Esophagus squamous epithelium (tissue), 5 donors: ENCODE data around the gene NQO2. TPM values are rescaled to one million over a fixed set of nuclear protein-coding genes. Genes with fewer than 3 reads are reported as not detected.
"Not testable (repeated sequence)": the region's sequence is repeated elsewhere in the genome, so short reads cannot be mapped to it uniquely, and the experiment has no call there.

Experiments used
- DNase-seq: peaks from one replicate; lab custom pipeline; 2025; lab: John Stamatoyannopoulos, UW
- H3K27ac ChIP-seq, 4 donors: fragments of 200-600 bp; sonication (generic); one replicate each; pipeline ENCODE4 v1.5.1; 2016 to 2019; ENCODE audit warnings: mild to moderate bottlenecking in 1 of 4
- H3K27me3 ChIP-seq, 4 donors: fragments of 200-600 bp; sonication (generic); 1 replicate in 3 of 4; 2 replicates in 1 of 4; pipeline versions ENCODE4 v1.5.1 to v1.6.0; 2017 to 2021; ENCODE audit warnings: antibody characterized with exemption in 1 of 4
- H3K36me3 ChIP-seq, 3 donors: fragments of 200-600 bp; sonication (generic); one replicate each; pipeline ENCODE4 v1.5.1; 2016 to 2019
- H3K4me1 ChIP-seq, 3 donors: fragments of 200-600 bp; sonication (generic); one replicate each; pipeline ENCODE4 v1.5.1; 2017 to 2019
- H3K4me3 ChIP-seq, 4 donors: fragments of 200-600 bp; sonication (generic); 1 replicate in 3 of 4; 2 replicates in 1 of 4; pipeline ENCODE4 v1.5.1; 2016 to 2019; ENCODE audit warnings: mild to moderate bottlenecking in 2 of 4, moderate library complexity in 1 of 4
- H3K9me3 ChIP-seq, 3 donors: fragments of 200-600 bp; sonication (generic); one replicate each; pipeline ENCODE4 v1.5.1; 2016 to 2019
- CTCF ChIP-seq, 6 experiments: fragments of 450-650 bp in 4 of 6; fragments of 200-600 bp in 2 of 6; sonication (generic) in 2 of 6; IDR thresholded peaks; one replicate each; pipeline ENCODE4 v1.5.1; 2016 to 2019; ENCODE audit warnings: antibody characterized with exemption in 6 of 6, mild to moderate bottlenecking in 4 of 6, moderate library complexity in 4 of 6
- POLR2A ChIP-seq, 4 donors: fragments of 450-650 bp; IDR thresholded peaks; one replicate each; pipeline ENCODE4 v1.6.1; 2017; ENCODE audit warnings: antibody characterized with exemption in 4 of 4, mild to moderate bottlenecking in 4 of 4, moderate library complexity in 3 of 4
- WGBS, 2 donors: methylation state at CpG; one replicate each; pipeline ENCODE4 v1.1.5; 2018; 5-methylcytosine and 5-hydroxymethylcytosine counted together
- intact Hi-C: fragments of 100-400 bp; cut with DNase I; formaldehyde crosslinking; loops from one replicate; pipeline ENCODE4 v1.15.0; 2022
- total RNA-seq, 4 donors: library from RNA; depleted of rRNA; stranded (reverse); fragments of >200 nt; gene quantifications; one replicate each; pipeline ENCODE4 v1.1.0, GENCODE V29; 2016
- donor health status: DM: yes; HTN: yes; CAD: no.

Gene NQO2
- total RNA-seq, 4 donors from 2014 or later = 18.7 to 38.3 (median 26.5) TPM

- TF ChIP-seq POLR2A (IDR thresholded peaks at IDR 0.05) = no peak
- TF ChIP-seq CTCF (IDR thresholded peaks at IDR 0.05) = no peak
- Histone ChIP-seq H3K9me3 (no peaks in the 10 kb centered on the region), H3K36me3 (no peaks in the 10 kb centered on the region), H3K4me1 (peaks cover 4 to 38% (median 22%) of the 10 kb centered on the region in 3 donors), H3K27me3 (no peaks in the 10 kb centered on the region), H3K27ac (peak overlapping the region in 1 of 4 donors; percentile 80), H3K4me3 (peak overlapping the region in 2 of 4 donors; percentile 50 to 73)
- intact Hi-C loops = loop anchor here (5.0 kb wide), 1 partner anchor 55 kb away; the partner anchor contains the start of gene NQO2
- WGBS, 2 donors = 72 to 77% methylated on average over 15 of the region's 17 CpGs
- DNase-seq = no peak
Measured at GRCh38 chr6:3052481-3053230, 53.0 kb downstream of the NQO2 start.

DNA sequence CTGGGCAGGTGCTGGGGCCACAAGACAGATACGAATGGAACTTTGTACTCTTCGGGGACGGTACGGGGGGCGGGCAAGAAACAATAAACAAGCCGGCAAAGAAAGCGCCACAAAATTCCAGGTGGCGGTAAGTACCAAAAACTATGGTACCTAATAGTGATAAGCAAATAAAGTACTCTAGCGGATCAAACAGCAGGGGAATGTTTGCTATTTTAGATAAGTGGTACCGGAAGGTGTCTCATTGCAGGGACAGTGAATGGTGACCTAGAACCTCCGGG lies 53.5 kb downstream of the NQO2 start:
- no peak for DNase-seq
- Histone ChIP-seq H3K9me3 (no peaks in the 10 kb centered on the region), H3K36me3 (no peaks in the 10 kb centered on the region), H3K27me3 (no peaks in the 10 kb centered on the region), H3K27ac (peak overlapping the region; percentile 61 to 80 (median 71)), H3K4me1 (peaks cover 4 to 38% (median 22%) of the 10 kb centered on the region in 3 donors), H3K4me3 (peak overlapping the region; percentile 29 to 73 (median 46))
- intact Hi-C loops = loop anchor here (5.0 kb wide), 1 partner anchor 56 kb away; the partner anchor contains the start of gene NQO2
- TF ChIP-seq CTCF (IDR thresholded peaks at IDR 0.05) (no peak), POLR2A (IDR thresholded peaks at IDR 0.05) (no peak)
- WGBS, 2 donors = 70 to 74% methylated on average over 11 of the region's 11 CpGs

DNA sequence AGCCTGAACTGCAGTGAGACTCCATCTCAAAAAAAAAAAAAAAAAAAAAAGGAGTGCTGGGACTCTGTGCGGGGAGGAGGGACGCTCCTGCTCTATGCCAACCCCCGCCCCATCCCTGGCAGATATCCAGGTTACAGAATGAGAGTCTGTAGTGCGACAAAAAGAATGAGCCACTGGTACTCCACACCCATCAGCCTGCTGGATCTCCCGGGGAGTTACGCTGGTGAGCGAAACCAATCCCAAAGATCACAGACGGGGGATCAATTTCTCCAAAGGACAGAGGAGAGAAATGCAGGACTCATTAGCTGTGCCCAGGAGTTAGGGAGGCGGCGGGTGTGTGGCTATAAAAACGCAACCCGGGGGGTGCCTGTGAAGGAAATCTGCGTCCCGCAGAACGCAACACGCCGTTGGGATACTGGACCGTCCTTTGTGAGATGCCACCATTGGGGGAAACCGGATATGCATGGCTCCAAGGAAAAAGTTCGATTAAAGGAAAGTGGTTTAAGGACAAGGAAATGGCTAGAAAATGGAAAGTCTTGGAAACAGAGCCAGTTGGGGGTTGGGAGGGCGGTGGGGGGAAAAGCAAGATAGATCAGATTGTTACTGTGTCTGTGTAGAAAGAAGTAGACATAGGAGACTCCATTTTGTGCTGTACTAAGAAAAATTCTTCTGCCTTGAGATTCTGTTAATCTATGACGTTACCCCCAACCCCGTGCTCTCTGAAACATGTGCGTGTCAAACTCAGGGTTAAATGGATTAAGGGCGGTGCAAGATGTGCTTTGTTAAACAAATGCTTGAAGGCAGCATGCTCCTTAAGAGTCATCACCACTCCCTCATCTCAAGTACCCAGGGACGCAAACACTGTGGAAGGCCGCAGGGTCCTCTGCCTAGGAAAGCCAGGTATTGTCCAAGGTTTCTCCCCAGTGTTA lies 54.8 kb downstream of the NQO2 start:
- intact Hi-C loops = loop anchor here (5.0 kb wide), 1 partner anchor 57 kb away; the partner anchor contains the start of gene NQO2
- peaks cover 4 to 38% (median 22%) of the 10 kb centered on the region in 3 donors for H3K4me1 ChIP-seq
- not testable (repeated sequence) for H3K27me3 ChIP-seq, H3K9me3 ChIP-seq, DNase-seq, H3K36me3 ChIP-seq
- 27 to 45% methylated on average over 23 to 27 of the region's 27 CpGs for WGBS, 2 donors
- H3K4me3 ChIP-seq = peak overlapping the region in 3 of 4 donors; percentile 41 to 73 (median 50)
- peak overlapping the region; percentile 61 to 80 (median 71) for H3K27ac ChIP-seq

DNA sequence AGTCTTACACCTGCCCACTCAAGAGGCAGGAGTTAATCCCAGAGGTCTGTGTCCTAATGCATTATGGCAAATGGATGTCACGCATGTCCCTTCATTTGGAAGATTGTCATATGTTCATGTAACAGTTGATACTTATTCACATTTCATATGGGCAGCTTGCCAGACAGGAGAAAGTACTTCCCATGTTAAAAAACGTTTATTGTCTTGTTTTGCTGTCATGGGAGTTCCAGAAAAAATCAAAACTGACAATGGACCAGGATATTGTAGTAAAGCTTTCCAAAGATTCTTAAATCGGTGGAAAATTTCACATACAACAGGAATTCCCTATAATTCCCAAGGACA lies 55.4 kb downstream of the NQO2 start:
- H3K9me3 ChIP-seq, H3K4me3 ChIP-seq, H3K27me3 ChIP-seq, DNase-seq, intact Hi-C loops, H3K36me3 ChIP-seq: not testable (repeated sequence)
- Histone ChIP-seq H3K27ac (peak overlapping the region; percentile 61 to 80 (median 68)), H3K4me1 (peaks cover 4 to 38% (median 22%) of the 10 kb centered on the region in 3 donors)
- 24 to 49% methylated on average over 2 to 3 of the region's 3 CpGs for WGBS, 2 donors

DNA sequence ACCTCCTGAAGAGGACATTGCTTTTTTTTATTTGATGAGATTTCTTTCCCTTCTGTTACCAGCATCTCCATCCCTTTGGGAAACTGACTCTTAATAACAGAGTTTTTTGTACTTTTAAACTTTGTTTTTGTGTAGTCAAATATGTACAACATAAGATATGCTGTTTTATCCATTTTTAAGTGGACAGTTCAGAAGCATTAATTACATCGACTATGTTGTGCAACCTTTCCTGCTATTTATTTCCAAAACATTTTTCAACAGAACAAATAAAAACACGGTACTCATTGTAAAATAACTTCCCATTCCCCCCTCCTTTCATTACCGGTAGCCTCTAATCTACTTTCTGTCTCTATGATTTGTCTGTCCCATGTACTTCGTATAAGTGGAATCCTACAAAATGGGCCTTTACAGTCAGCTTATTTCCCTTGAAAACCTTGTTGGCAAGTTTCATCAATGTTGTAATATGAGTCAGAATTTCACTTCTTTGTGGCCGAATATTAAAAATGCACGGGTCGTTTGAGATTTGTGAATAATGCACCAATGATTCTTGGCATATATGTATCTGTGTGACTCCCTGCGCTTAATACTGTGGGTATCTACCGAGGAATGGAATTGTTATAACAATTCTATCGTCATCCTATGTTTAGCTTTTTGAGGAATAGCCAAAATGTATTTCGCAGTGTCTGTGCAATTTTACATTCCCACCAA lies 57.5 kb downstream of the NQO2 start:
- no peak overlapping the region for H3K27ac ChIP-seq
- peaks cover 4 to 42% (median 22%) of the 10 kb centered on the region in 3 donors for H3K4me1 ChIP-seq
- H3K4me3 ChIP-seq = no peak overlapping the region
- H3K9me3 ChIP-seq = no peaks in the 10 kb centered on the region
- no peak for DNase-seq
- TF ChIP-seq CTCF (IDR thresholded peaks at IDR 0.05) = no peak
- no peak for TF ChIP-seq POLR2A (IDR thresholded peaks at IDR 0.05)
- H3K27me3 ChIP-seq = no peaks in the 10 kb centered on the region
- no peaks in the 10 kb centered on the region for H3K36me3 ChIP-seq
- intact Hi-C loops = no loop called here
- WGBS, 2 donors = 58 to 62% methylated on average over 11 of the region's 11 CpGs
